Spinal cord (tissue), 10 donors: Measurements from ENCODE around the gene LLGL2. TPM values are rescaled to one million over a fixed set of nuclear protein-coding genes. Genes with fewer than 3 reads are reported as not detected.
A peak's percentile ranks its signal among the peaks of the same experiment; 100 is the strongest.

Experiments used
- DNase-seq, 6 donors: peaks; one replicate each; pipeline versions ENCODE4 v3.0.0 to v3.0.0-alpha.2; 2013 to 2015; ENCODE audit warnings: low spot score in 6 of 6, low read depth in 4 of 6
- H3K27ac ChIP-seq: one replicate; pipeline ENCODE4 v1.5.1; 2013; ENCODE audit warnings: low read depth, low read length, control low read depth
- H3K27me3 ChIP-seq: one replicate; pipeline ENCODE4 v1.6.1; 2013; ENCODE audit warnings: low read length; ENCODE audit not compliant: control insufficient read depth, insufficient read depth
- H3K36me3 ChIP-seq: one replicate; pipeline ENCODE4 v1.6.1; 2013; ENCODE audit warnings: low read length; ENCODE audit not compliant: control insufficient read depth, insufficient read depth
- H3K4me1 ChIP-seq: one replicate; pipeline ENCODE4 v1.6.1; 2013; ENCODE audit warnings: low read length; ENCODE audit not compliant: control insufficient read depth, insufficient read depth
- H3K4me3 ChIP-seq: one replicate; pipeline ENCODE4 v1.5.1; 2013; ENCODE audit warnings: low read depth, low read length, control low read depth
- H3K9me3 ChIP-seq: one replicate; pipeline ENCODE4 v1.6.1; 2013; ENCODE audit warnings: low read length; ENCODE audit not compliant: control insufficient read depth, insufficient read depth
- WGBS: methylation state at CpG from one replicate; pipeline ENCODE4 v1.1.5; 2013; ENCODE audit warnings: missing lambda C conversion rate; ENCODE audit not compliant: insufficient coverage; 5-methylcytosine and 5-hydroxymethylcytosine counted together
- polyA plus RNA-seq, 2 donors: library from polyadenylated mRNA; unstranded; fragments of 120-200 nt; gene quantifications; one replicate each; pipeline ENCODE4 v1.2.1, GENCODE V29; 2013; ENCODE audit not compliant: insufficient read length in 2 of 2
- total RNA-seq, 2 donors: library from RNA; depleted of rRNA in 1 of 2; stranded (reverse); fragments of 120-200 nt in 1 of 2; fragments of >200 nt in 1 of 2; gene quantifications; one replicate each; pipeline versions ENCODE4 v1.2.3 to v1.2.4, GENCODE V29; 2013 to 2014
- donor health status: healthy.

The LLGL2 gene
- total and polyA plus RNA-seq, 4 donors, result 2.0 to 9.9 (median 5.7) TPM

- Histone ChIP-seq H3K4me1 (peaks cover 35% of the 10 kb centered on the region), H3K9me3 (no peaks in the 10 kb centered on the region), H3K36me3 (peaks cover 2% of the 10 kb centered on the region), H3K27ac (no peak overlapping the region), H3K27me3 (no peaks in the 10 kb centered on the region), H3K4me3 (no peak overlapping the region)
- DNase-seq, result no peak
- 93% methylated on average over 20 of the region's 21 CpGs for WGBS
Measured at GRCh38 chr17:75555679-75556153, 30.2 kb downstream of the LLGL2 start.

- peaks cover 35% of the 10 kb centered on the region for H3K4me1 ChIP-seq
- no peaks in the 10 kb centered on the region for H3K27me3 ChIP-seq
- H3K4me3 ChIP-seq, result no peak overlapping the region
- DNase-seq, result peak in 5 of 6 donors; percentile 10 to 65 (median 26)
- peak overlapping the region; percentile 69 for H3K27ac ChIP-seq
- no peaks in the 10 kb centered on the region for H3K9me3 ChIP-seq
- H3K36me3 ChIP-seq, result peaks cover 2% of the 10 kb centered on the region
- 40% methylated on average over 9 of the region's 15 CpGs for WGBS
Measured at GRCh38 chr17:75557075-75557851, 31.8 kb downstream of the LLGL2 start.

- no peak overlapping the region for H3K4me3 ChIP-seq
- H3K36me3 ChIP-seq, result peaks cover 6% of the 10 kb centered on the region
- DNase-seq, result no peak
Measured at GRCh38 chr17:75557852-75558665, 32.6 kb downstream of the LLGL2 start.

GRCh38 chr17:75558666-75559530 is 33.4 kb downstream of the LLGL2 start:
- Histone ChIP-seq H3K36me3 (peaks cover 9% of the 10 kb centered on the region), H3K27ac (no peak overlapping the region), H3K4me3 (no peak overlapping the region), H3K9me3 (no peaks in the 10 kb centered on the region), H3K27me3 (no peaks in the 10 kb centered on the region), H3K4me1 (peaks cover 33% of the 10 kb centered on the region)
- no peak for DNase-seq
- 78% methylated on average over 26 of the region's 38 CpGs for WGBS

More at GRCh38 chr17:75557852-75558665, 32.6 kb downstream of the LLGL2 start:
- peaks cover 31% of the 10 kb centered on the region for H3K4me1 ChIP-seq
- H3K27ac ChIP-seq, result no peak overlapping the region
- 81% methylated on average over 18 of the region's 18 CpGs for WGBS
- H3K9me3 ChIP-seq, result no peaks in the 10 kb centered on the region
- H3K27me3 ChIP-seq, result no peaks in the 10 kb centered on the region

- H3K27ac ChIP-seq, result no peak overlapping the region
- H3K9me3 ChIP-seq, result no peaks in the 10 kb centered on the region
- WGBS, result 88% methylated on average over 6 of the region's 9 CpGs
- H3K27me3 ChIP-seq, result no peaks in the 10 kb centered on the region
- no peak for DNase-seq
- no peak overlapping the region for H3K4me3 ChIP-seq
- H3K4me1 ChIP-seq, result peaks cover 33% of the 10 kb centered on the region
- peaks cover 12% of the 10 kb centered on the region for H3K36me3 ChIP-seq
Measured at GRCh38 chr17:75559958-75560533, 34.5 kb downstream of the LLGL2 start.

GRCh38 chr17:75561927-75562603 is 36.6 kb downstream of the LLGL2 start:
- DNase-seq, result no peak
- peaks cover 32% of the 10 kb centered on the region for H3K4me1 ChIP-seq
- no peak overlapping the region for H3K27ac ChIP-seq
- 91% methylated on average over 3 of the region's 5 CpGs for WGBS
- H3K27me3 ChIP-seq, result no peaks in the 10 kb centered on the region
- peaks cover 16% of the 10 kb centered on the region for H3K36me3 ChIP-seq
- H3K4me3 ChIP-seq, result no peak overlapping the region
- no peaks in the 10 kb centered on the region for H3K9me3 ChIP-seq

GRCh38 chr17:75563063-75563758 is 37.7 kb downstream of the LLGL2 start:
- peaks cover 15% of the 10 kb centered on the region for H3K36me3 ChIP-seq
- H3K4me1 ChIP-seq, result peaks cover 21% of the 10 kb centered on the region
- H3K4me3 ChIP-seq, result no peak overlapping the region
- no peak for DNase-seq
- H3K27me3 ChIP-seq, result no peaks in the 10 kb centered on the region
- no peaks in the 10 kb centered on the region for H3K9me3 ChIP-seq
- WGBS, result 72% methylated on average over 28 of the region's 28 CpGs
- H3K27ac ChIP-seq, result no peak overlapping the region

- Histone ChIP-seq H3K27ac (no peak overlapping the region), H3K27me3 (no peaks in the 10 kb centered on the region), H3K9me3 (no peaks in the 10 kb centered on the region), H3K4me3 (no peak overlapping the region), H3K4me1 (peaks cover 14% of the 10 kb centered on the region), H3K36me3 (peaks cover 21% of the 10 kb centered on the region)
- WGBS, result 90% methylated on average over 11 of the region's 11 CpGs
- DNase-seq, result no peak
Measured at GRCh38 chr17:75564195-75564594, 38.7 kb downstream of the LLGL2 start.
